Measurements from ENCODE around the gene LTBP1. TPM values are rescaled to one million over a fixed set of nuclear protein-coding genes. Genes with fewer than 3 reads are reported as not detected.

The LTBP1 gene
- polyA plus RNA-seq, 1 donor (not counting 4 experiments of a cell fraction or from before 2014, with no cell fraction given) = 9.2 TPM

GRCh38 chr2:33134791-33135560, 188.2 kb downstream of the LTBP1 start:
- dilution Hi-C loops (cut with MboI; ENCODE audit: extremely low pct_ligation_motif_present, low sequenced_read_pairs) = no loop called here
- no peaks in the 10 kb centered on the region for H3K9me3 ChIP-seq (ENCODE audit: control insufficient read depth, low read depth, low read length)
- H4K20me1 ChIP-seq (ENCODE audit: control insufficient read depth, extremely low read depth, insufficient read depth, low read length) = no peaks in the 10 kb centered on the region
- no peak for TF ChIP-seq CTCF (optimal IDR thresholded peaks at IDR 0.05 in 1 of 3, IDR thresholded peaks at IDR 0.05 in 1 of 3, conservative IDR thresholded peaks at IDR 0.05 in 1 of 3; ENCODE audit: extremely low read depth in 1 of 3, insufficient read depth in 2 of 3, low read length in 3 of 3)
- TF ChIP-seq EZH2 (IDR thresholded peaks at IDR 0.05; ENCODE audit: low read length) = no peak
- H2AFZ ChIP-seq (ENCODE audit: control insufficient read depth, low read length) = no peak overlapping the region
- no peaks in the 10 kb centered on the region for H3K36me3 ChIP-seq (ENCODE audit: control insufficient read depth in 2 of 2, extremely low read depth in 1 of 2, insufficient read depth in 2 of 2, low read length in 2 of 2)
- H3K4me3 ChIP-seq (ENCODE audit: control insufficient read depth in 2 of 3, extremely low read depth in 1 of 3, insufficient read depth in 2 of 3, low read depth in 1 of 3, low read length in 3 of 3) = no peak overlapping the region
- FAIRE-seq (no peak), DNase-seq (ENCODE audit: low read depth, low spot score) (no peak)
- no peaks in the 10 kb centered on the region for H3K9me1 ChIP-seq (ENCODE audit: control insufficient read depth, extremely low read depth, insufficient read depth, low read length)
- peaks cover 38% of the 10 kb centered on the region for H3K4me1 ChIP-seq (ENCODE audit: control insufficient read depth, extremely low read depth, insufficient read depth, low read length)
- H3K27me3 ChIP-seq (ENCODE audit: control insufficient read depth, extremely low read depth, insufficient read depth, low read length) = no peaks in the 10 kb centered on the region
- no peaks in the 10 kb centered on the region for H3K79me2 ChIP-seq (ENCODE audit: control insufficient read depth, insufficient read depth, low read length)
- H3K9ac ChIP-seq (ENCODE audit: control insufficient read depth, extremely low read depth, insufficient read depth, low read length) = no peak overlapping the region
- H3K27ac ChIP-seq (ENCODE audit: control insufficient read depth, insufficient read depth, low read length) = no peak overlapping the region
- H3K4me2 ChIP-seq (ENCODE audit: control insufficient read depth, extremely low read depth, insufficient read depth, low read depth, low read length) = peak overlapping the region; percentile 58

- Histone ChIP-seq H3K9ac (ENCODE audit: control insufficient read depth, extremely low read depth, insufficient read depth, low read length) (no peak overlapping the region), H3K4me3 (ENCODE audit: control insufficient read depth in 2 of 3, extremely low read depth in 1 of 3, insufficient read depth in 2 of 3, low read depth in 1 of 3, low read length in 3 of 3) (no peak overlapping the region), H3K27ac (ENCODE audit: control insufficient read depth, insufficient read depth, low read length) (no peak overlapping the region), H3K4me1 (ENCODE audit: control insufficient read depth, extremely low read depth, insufficient read depth, low read length) (peaks cover 36% of the 10 kb centered on the region), H3K36me3 (ENCODE audit: control insufficient read depth in 2 of 2, extremely low read depth in 1 of 2, insufficient read depth in 2 of 2, low read length in 2 of 2) (no peaks in the 10 kb centered on the region), H3K27me3 (ENCODE audit: control insufficient read depth, extremely low read depth, insufficient read depth, low read length) (no peaks in the 10 kb centered on the region), H2AFZ (ENCODE audit: control insufficient read depth, low read length) (no peak overlapping the region), H3K79me2 (ENCODE audit: control insufficient read depth, insufficient read depth, low read length) (no peaks in the 10 kb centered on the region), H3K9me1 (ENCODE audit: control insufficient read depth, extremely low read depth, insufficient read depth, low read length) (no peaks in the 10 kb centered on the region), H3K9me3 (ENCODE audit: control insufficient read depth, low read depth, low read length) (no peaks in the 10 kb centered on the region), H4K20me1 (ENCODE audit: control insufficient read depth, extremely low read depth, insufficient read depth, low read length) (no peaks in the 10 kb centered on the region), H3K4me2 (ENCODE audit: control insufficient read depth, extremely low read depth, insufficient read depth, low read depth, low read length) (no peak overlapping the region)
- FAIRE-seq (no peak), DNase-seq (ENCODE audit: low read depth, low spot score) (no peak)
- TF ChIP-seq CTCF (optimal IDR thresholded peaks at IDR 0.05 in 1 of 3, IDR thresholded peaks at IDR 0.05 in 1 of 3, conservative IDR thresholded peaks at IDR 0.05 in 1 of 3; ENCODE audit: extremely low read depth in 1 of 3, insufficient read depth in 2 of 3, low read length in 3 of 3) = no peak
- no peak for TF ChIP-seq EZH2 (IDR thresholded peaks at IDR 0.05; ENCODE audit: low read length)
- dilution Hi-C loops (cut with MboI; ENCODE audit: extremely low pct_ligation_motif_present, low sequenced_read_pairs) = no loop called here
Observed at GRCh38 chr2:33135645-33136044, 188.9 kb downstream of the LTBP1 start.

Data from keratinocyte (primary cell).